Measurements from ENCODE around the gene DLG3.

GRCh38 chrX:70552130-70552704 is 107.6 kb downstream of the DLG3 start:
- TF ChIP-seq POLR2A (IDR thresholded peaks at IDR 0.05), result no peak
- TF ChIP-seq CTCF (IDR thresholded peaks at IDR 0.05), result no peak
- TF ChIP-seq EP300 (IDR thresholded peaks at IDR 0.05), result no peak

All from tibial nerve (tissue), 4 donors.